ENCODE results near the gene NAV3. TPM values are rescaled to one million over a fixed set of nuclear protein-coding genes. Genes with fewer than 3 reads are reported as not detected.
"Not testable (repeated sequence)": the region's sequence is repeated elsewhere in the genome, so short reads cannot be mapped to it uniquely, and the experiment has no call there.

Gene NAV3
- polyA plus RNA-seq, 2 donors, result 0.19 to 0.41 TPM

- Histone ChIP-seq H3K9me3 (ENCODE audit: control insufficient read depth in 2 of 2, insufficient read depth in 1 of 2, low read depth in 1 of 2, low read length in 1 of 2) (no peaks in the 10 kb centered on the region), H3K36me3 (ENCODE audit: control insufficient read depth in 2 of 2, insufficient read depth in 2 of 2, low read length in 1 of 2) (no peaks in the 10 kb centered on the region), H3K27me3 (ENCODE audit: control insufficient read depth in 1 of 2, insufficient read depth in 2 of 2, low read length in 2 of 2) (no peaks in the 10 kb centered on the region), H3K27ac (ENCODE audit: low read depth in 2 of 2, low read length in 1 of 2) (no peak overlapping the region), H3K4me3 (ENCODE audit: low read depth in 1 of 2, low read length in 2 of 2) (no peak overlapping the region), H3K4me1 (ENCODE audit: control insufficient read depth in 2 of 2, insufficient read depth in 2 of 2, low read length in 1 of 2) (no peaks in the 10 kb centered on the region)
- 57 to 61% methylated on average over 3 of the region's 3 CpGs for WGBS, 2 donors
These were observed 418.9 kb downstream of the NAV3 start for GRCh38 chr12:78249578-78249977.

- H3K36me3 ChIP-seq (ENCODE audit: control insufficient read depth in 2 of 2, insufficient read depth in 2 of 2, low read length in 1 of 2); H3K9me3 ChIP-seq (ENCODE audit: control insufficient read depth in 2 of 2, insufficient read depth in 1 of 2, low read depth in 1 of 2, low read length in 1 of 2); H3K4me1 ChIP-seq (ENCODE audit: control insufficient read depth in 2 of 2, insufficient read depth in 2 of 2, low read length in 1 of 2); H3K27ac ChIP-seq (ENCODE audit: low read depth in 2 of 2, low read length in 1 of 2); H3K27me3 ChIP-seq (ENCODE audit: control insufficient read depth in 1 of 2, insufficient read depth in 2 of 2, low read length in 2 of 2); H3K4me3 ChIP-seq (ENCODE audit: low read depth in 1 of 2, low read length in 2 of 2): not testable (repeated sequence)
- 87 to 94% methylated on average over 7 of the region's 7 CpGs for WGBS, 2 donors
These were observed 427.0 kb downstream of the NAV3 start for GRCh38 chr12:78257662-78258061.

- no peaks in the 10 kb centered on the region for H3K36me3 ChIP-seq (ENCODE audit: control insufficient read depth in 2 of 2, insufficient read depth in 2 of 2, low read length in 1 of 2)
- H3K9me3 ChIP-seq (ENCODE audit: control insufficient read depth in 2 of 2, insufficient read depth in 1 of 2, low read depth in 1 of 2, low read length in 1 of 2), result peaks cover 0 to 4% of the 10 kb centered on the region in 2 donors
- H3K27me3 ChIP-seq (ENCODE audit: control insufficient read depth in 1 of 2, insufficient read depth in 2 of 2, low read length in 2 of 2), result no peaks in the 10 kb centered on the region
- H3K4me3 ChIP-seq (ENCODE audit: low read depth in 1 of 2, low read length in 2 of 2), result no peak overlapping the region
- no peak overlapping the region for H3K27ac ChIP-seq (ENCODE audit: low read depth in 2 of 2, low read length in 1 of 2)
- 87 to 88% methylated on average over 7 of the region's 7 CpGs for WGBS, 2 donors
- H3K4me1 ChIP-seq (ENCODE audit: control insufficient read depth in 2 of 2, insufficient read depth in 2 of 2, low read length in 1 of 2), result no peaks in the 10 kb centered on the region
These were observed 430.3 kb downstream of the NAV3 start for GRCh38 chr12:78260976-78261375.

DNA sequence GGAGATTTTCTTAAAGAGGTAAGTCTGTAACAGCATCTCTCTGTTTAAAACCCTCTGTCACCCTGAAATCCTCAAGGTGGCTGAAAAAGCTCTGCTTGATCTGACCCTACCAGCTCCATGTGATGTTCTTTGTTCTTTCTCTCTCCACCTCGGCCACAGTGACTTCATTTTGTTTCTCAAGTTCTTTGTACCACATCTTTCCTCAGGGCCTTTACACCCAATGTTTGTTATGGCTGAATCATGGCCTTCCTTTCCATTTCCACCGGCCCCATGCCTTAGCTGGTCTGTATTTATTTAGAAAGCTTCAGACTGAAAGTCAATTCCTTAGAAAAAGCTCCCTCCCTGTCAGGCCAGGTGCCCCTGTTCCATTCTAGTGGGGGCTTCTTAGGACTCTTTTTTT lies 431.2 kb downstream of the NAV3 start:
- 47 to 50% methylated on average over 2 of the region's 2 CpGs for WGBS, 2 donors
- H3K4me3 ChIP-seq (ENCODE audit: low read depth in 1 of 2, low read length in 2 of 2), result no peak overlapping the region
- no peaks in the 10 kb centered on the region for H3K4me1 ChIP-seq (ENCODE audit: control insufficient read depth in 2 of 2, insufficient read depth in 2 of 2, low read length in 1 of 2)
- no peaks in the 10 kb centered on the region for H3K27me3 ChIP-seq (ENCODE audit: control insufficient read depth in 1 of 2, insufficient read depth in 2 of 2, low read length in 2 of 2)
- H3K9me3 ChIP-seq (ENCODE audit: control insufficient read depth in 2 of 2, insufficient read depth in 1 of 2, low read depth in 1 of 2, low read length in 1 of 2), result peaks cover 0 to 4% of the 10 kb centered on the region in 2 donors
- no peak overlapping the region for H3K27ac ChIP-seq (ENCODE audit: low read depth in 2 of 2, low read length in 1 of 2)
- no peaks in the 10 kb centered on the region for H3K36me3 ChIP-seq (ENCODE audit: control insufficient read depth in 2 of 2, insufficient read depth in 2 of 2, low read length in 1 of 2)
